Measurements from ENCODE around the gene PURB. TPM values are rescaled to one million over a fixed set of nuclear protein-coding genes. Genes with fewer than 3 reads are reported as not detected.

PURB gene
- total RNA-seq, 4 donors from 2014 or later: 13.8 to 21.5 (median 15.8) TPM

DNA sequence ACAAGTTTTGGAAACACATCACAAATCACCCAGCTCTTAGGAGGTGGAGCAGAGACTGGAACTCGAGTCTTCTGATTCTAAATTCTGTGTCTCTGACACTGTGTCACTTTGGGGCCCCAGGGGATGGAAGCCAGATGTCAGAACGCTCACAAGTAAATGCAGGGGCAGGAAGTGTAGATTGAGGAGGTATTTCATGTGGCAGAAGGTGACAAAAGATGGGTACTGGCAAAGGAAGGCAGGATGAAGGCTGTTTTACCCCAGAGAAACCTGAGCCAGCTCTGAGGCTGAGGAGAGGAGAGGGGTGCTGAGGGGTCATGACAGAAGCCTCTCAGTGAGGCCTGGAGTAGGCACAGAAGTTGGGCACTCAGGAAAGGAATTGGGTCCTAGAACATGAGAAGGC is 6.0 kb upstream of the PURB start:
- Histone ChIP-seq H3K4me1 (peaks cover 0 to 3% (median 0%) of the 10 kb centered on the region in 4 donors), H3K9me3 (no peaks in the 10 kb centered on the region), H3K27ac (no peak overlapping the region), H3K4me3 (no peak overlapping the region), H3K36me3 (no peaks in the 10 kb centered on the region), H3K27me3 (no peaks in the 10 kb centered on the region)
- no peak for DNase-seq
- TF ChIP-seq CTCF (IDR thresholded peaks at IDR 0.05) (no peak), POLR2A (IDR thresholded peaks at IDR 0.05) (no peak)

- Histone ChIP-seq H3K9me3 (no peaks in the 10 kb centered on the region), H3K27me3 (no peaks in the 10 kb centered on the region), H3K36me3 (no peaks in the 10 kb centered on the region), H3K4me3 (no peak overlapping the region), H3K4me1 (peaks cover 0 to 12% (median 0%) of the 10 kb centered on the region in 4 donors), H3K27ac (no peak overlapping the region)
- TF ChIP-seq POLR2A (IDR thresholded peaks at IDR 0.05) (no peak), CTCF (IDR thresholded peaks at IDR 0.05) (no peak)
- DNase-seq: no peak
These were observed 3.9 kb upstream of the PURB start for GRCh38 chr7:44889086-44889781.

GRCh38 chr7:44887293-44887692 is 2.0 kb upstream of the PURB start:
- Histone ChIP-seq H3K4me1 (peaks cover 0 to 32% (median 3%) of the 10 kb centered on the region in 4 donors), H3K9me3 (no peaks in the 10 kb centered on the region), H3K27ac (no peak overlapping the region), H3K27me3 (no peaks in the 10 kb centered on the region), H3K36me3 (no peaks in the 10 kb centered on the region), H3K4me3 (no peak overlapping the region)
- DNase-seq: no peak
- no peak for TF ChIP-seq CTCF (IDR thresholded peaks at IDR 0.05)
- TF ChIP-seq POLR2A (IDR thresholded peaks at IDR 0.05): no peak

GRCh38 chr7:44884621-44885393 is 523 bp downstream of the PURB start:
- Histone ChIP-seq H3K27ac (peak overlapping the region; percentile 87 to 99 (median 92)), H3K9me3 (no peaks in the 10 kb centered on the region), H3K4me3 (peak overlapping the region; percentile 70 to 96 (median 81)), H3K27me3 (no peaks in the 10 kb centered on the region), H3K36me3 (no peaks in the 10 kb centered on the region), H3K4me1 (peaks cover 0 to 57% (median 3%) of the 10 kb centered on the region in 4 donors)
- DNase-seq: peak in 2 of 3 donors; percentile 31 to 69
- TF ChIP-seq CTCF (IDR thresholded peaks at IDR 0.05) (no peak), POLR2A (IDR thresholded peaks at IDR 0.05) (no peak)

DNA sequence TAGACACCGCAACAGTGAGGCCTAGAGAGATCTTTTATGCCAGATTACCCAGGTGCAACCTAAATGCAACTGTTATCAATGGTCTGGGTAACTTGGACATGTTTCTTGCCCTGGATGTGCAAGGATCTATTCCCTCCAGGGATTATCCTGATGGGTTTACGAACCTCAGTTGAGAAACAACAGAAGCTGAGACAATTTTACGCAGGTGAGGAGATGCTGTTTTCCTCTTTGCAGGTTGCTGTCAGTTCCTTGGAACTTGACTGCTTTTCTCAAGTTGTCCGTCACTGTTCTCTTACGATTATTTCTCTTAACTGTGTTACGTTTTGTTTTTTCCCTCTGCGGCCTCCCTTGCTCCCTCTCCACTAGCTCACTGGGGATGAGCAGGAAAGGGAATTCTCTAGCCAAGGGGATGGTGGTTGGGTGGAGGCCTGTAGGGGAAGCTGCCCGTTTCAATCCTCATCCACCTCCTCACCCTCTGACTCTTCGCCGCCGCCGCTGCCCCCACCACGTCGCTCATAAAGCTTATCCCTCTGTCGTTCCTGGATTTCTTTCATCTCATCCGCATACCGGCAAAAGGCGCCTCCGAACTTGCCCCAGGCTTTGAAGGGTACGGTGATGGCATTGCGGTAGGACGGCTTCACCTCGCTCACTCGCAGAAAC is 1.2 kb downstream of the PURB start:
- Histone ChIP-seq H3K4me1 (peaks cover 0 to 60% (median 3%) of the 10 kb centered on the region in 4 donors), H3K27me3 (no peaks in the 10 kb centered on the region), H3K27ac (peak overlapping the region in 3 of 4 donors; percentile 87 to 99 (median 89)), H3K36me3 (no peaks in the 10 kb centered on the region), H3K9me3 (no peaks in the 10 kb centered on the region), H3K4me3 (peak overlapping the region; percentile 70 to 96 (median 81))
- no peak for TF ChIP-seq POLR2A (IDR thresholded peaks at IDR 0.05)
- TF ChIP-seq CTCF (IDR thresholded peaks at IDR 0.05): no peak
- DNase-seq: no peak
